Testis (tissue), 2 donors: ENCODE results near the gene SATB2.

ENCODE experiments used
- CTCF ChIP-seq, 3 experiments: fragments of 450-650 bp in 2 of 3; fragments of 200-600 bp in 1 of 3; sonication (generic) in 1 of 3; IDR thresholded peaks; one replicate each; pipeline ENCODE4 v1.5.1; 2016 to 2019; ENCODE audit warnings: antibody characterized with exemption in 3 of 3, mild to moderate bottlenecking in 2 of 3, moderate library complexity in 1 of 3
- POLR2A ChIP-seq: fragments of 450-650 bp; IDR thresholded peaks from one replicate; pipeline ENCODE4 v1.6.1; 2017; ENCODE audit warnings: antibody characterized with exemption, mild to moderate bottlenecking, moderate library complexity

- TF ChIP-seq CTCF (IDR thresholded peaks at IDR 0.05) (no peak), POLR2A (no peak)
Observed at GRCh38 chr2:199223791-199224190, 233.9 kb downstream of the SATB2 start.
